Naive B cell (primary cell): Measurements from ENCODE around the gene NID1. TPM values are rescaled to one million over a fixed set of nuclear protein-coding genes. Genes with fewer than 3 reads are reported as not detected.
"Not testable (repeated sequence)": the region's sequence is repeated elsewhere in the genome, so short reads cannot be mapped to it uniquely, and the experiment has no call there.

ENCODE experiments used
- ATAC-seq, 2 donors: fragments of 150-1000 bp; cut with Tn5 transposase; 2 replicates each; pipeline ENCODE4 v1.10.0; 2021; ENCODE audit warnings: low read depth in 2 of 2, mild to moderate bottlenecking in 2 of 2, moderate library complexity in 2 of 2
- DNase-seq: peaks from one replicate; pipeline ENCODE4 v3.0.0; 2022
- H3K27ac Mint-ChIP-seq, 6 donors: one replicate each; pipeline ENCODE4 v1.8.0; 2020 to 2022; ENCODE audit warnings: mild to moderate bottlenecking in 6 of 6, mixed read lengths in 6 of 6, moderate library complexity in 5 of 6, inconsistent platforms in 2 of 6
- H3K27me3 Mint-ChIP-seq, 3 donors: one replicate each; pipeline ENCODE4 v1.8.0; 2021 to 2022; ENCODE audit warnings: mixed read lengths in 3 of 3, mild to moderate bottlenecking in 1 of 3
- H3K36me3 Mint-ChIP-seq, 2 donors: one replicate each; pipeline ENCODE4 v1.8.0; 2020 to 2022; ENCODE audit warnings: mixed read lengths in 2 of 2, inconsistent platforms in 1 of 2, mild to moderate bottlenecking in 1 of 2
- H3K4me1 Mint-ChIP-seq, 3 donors: one replicate each; pipeline ENCODE4 v1.8.0; 2020 to 2022; ENCODE audit warnings: mixed read lengths in 3 of 3, inconsistent platforms in 1 of 3, mild to moderate bottlenecking in 1 of 3, moderate library complexity in 1 of 3
- H3K4me3 Mint-ChIP-seq, 8 donors: one replicate each; pipeline ENCODE4 v1.8.0; 2020 to 2022; ENCODE audit warnings: mild to moderate bottlenecking in 8 of 8, mixed read lengths in 8 of 8, moderate library complexity in 8 of 8, inconsistent platforms in 2 of 8
- H3K9me3 Mint-ChIP-seq, 7 donors: one replicate each; pipeline ENCODE4 v1.8.0; 2020 to 2022; ENCODE audit warnings: mixed read lengths in 7 of 7, mild to moderate bottlenecking in 5 of 7, inconsistent platforms in 2 of 7, moderate library complexity in 1 of 7
- polyA plus RNA-seq, 6 donors: library from polyadenylated mRNA; unstranded; fragments of 300-500 nt; fragmentation: Illumina TruSeq; gene quantifications; one replicate each; pipeline ENCODE4 v1.2.3, GENCODE V29; 2021; ENCODE audit warnings: low read depth in 6 of 6

The NID1 gene
- polyA plus RNA-seq, 6 donors from 2014 or later: not detected

DNA sequence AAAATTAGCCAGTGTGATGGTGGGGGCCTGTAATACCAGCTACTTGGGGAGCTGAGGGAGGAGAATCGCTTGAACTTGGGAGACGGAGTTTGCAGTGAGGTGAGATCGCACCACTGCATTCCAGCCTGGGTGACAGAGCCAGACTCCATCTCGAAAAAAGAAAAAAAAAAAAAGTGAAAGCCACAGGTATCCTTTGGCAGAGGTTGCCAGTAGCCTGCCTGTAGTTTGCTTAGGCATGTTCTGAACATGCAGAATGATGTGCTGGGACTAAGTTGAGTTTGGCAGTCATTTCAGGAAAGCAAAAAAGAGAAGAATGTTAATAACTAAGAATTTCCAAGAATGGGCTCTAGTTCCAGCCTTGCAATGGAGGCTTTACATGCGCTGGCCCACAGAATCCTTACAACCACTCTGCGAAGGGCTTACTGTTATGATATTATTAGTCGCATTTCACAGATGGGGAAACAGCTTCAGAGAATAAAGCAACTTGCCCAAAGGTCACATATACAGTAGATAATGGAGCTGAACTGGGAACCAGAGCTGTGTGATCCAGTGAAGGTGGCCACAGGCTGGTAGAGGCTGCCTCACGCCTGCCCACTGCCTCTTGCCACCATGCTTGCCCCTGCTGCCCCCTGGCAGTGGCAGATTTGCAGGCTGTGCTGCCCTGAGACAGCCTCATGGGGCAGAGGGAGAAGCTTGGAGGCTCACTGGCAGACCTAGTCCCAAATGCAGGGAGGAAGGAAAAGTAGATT, 131.7 kb downstream of the NID1 start:
- peaks cover 0 to 3% (median 0%) of the 10 kb centered on the region in 7 donors for H3K9me3 Mint-ChIP-seq
- H3K27me3 Mint-ChIP-seq: no peaks in the 10 kb centered on the region
- peaks cover 64 to 91% (median 83%) of the 10 kb centered on the region in 3 donors for H3K4me1 Mint-ChIP-seq
- H3K27ac Mint-ChIP-seq: peak overlapping the region; percentile 69 to 93 (median 84)
- no peak for DNase-seq
- no peaks in the 10 kb centered on the region for H3K36me3 Mint-ChIP-seq
- H3K4me3 Mint-ChIP-seq: peak overlapping the region; percentile 60 to 91 (median 74)
- ATAC-seq: no peak

- ATAC-seq (peak; percentile 90 to 91), DNase-seq (peak; percentile 63)
- Mint-ChIP-seq H3K27ac (peak overlapping the region; percentile 69 to 96 (median 84)), H3K27me3 (no peaks in the 10 kb centered on the region), H3K4me3 (peak overlapping the region; percentile 69 to 91 (median 74)), H3K36me3 (no peaks in the 10 kb centered on the region), H3K9me3 (peaks cover 0 to 2% (median 0%) of the 10 kb centered on the region in 7 donors), H3K4me1 (peaks cover 61 to 87% (median 85%) of the 10 kb centered on the region in 3 donors)
Measured at GRCh38 chr1:235932090-235932510, 132.8 kb downstream of the NID1 start.

DNA sequence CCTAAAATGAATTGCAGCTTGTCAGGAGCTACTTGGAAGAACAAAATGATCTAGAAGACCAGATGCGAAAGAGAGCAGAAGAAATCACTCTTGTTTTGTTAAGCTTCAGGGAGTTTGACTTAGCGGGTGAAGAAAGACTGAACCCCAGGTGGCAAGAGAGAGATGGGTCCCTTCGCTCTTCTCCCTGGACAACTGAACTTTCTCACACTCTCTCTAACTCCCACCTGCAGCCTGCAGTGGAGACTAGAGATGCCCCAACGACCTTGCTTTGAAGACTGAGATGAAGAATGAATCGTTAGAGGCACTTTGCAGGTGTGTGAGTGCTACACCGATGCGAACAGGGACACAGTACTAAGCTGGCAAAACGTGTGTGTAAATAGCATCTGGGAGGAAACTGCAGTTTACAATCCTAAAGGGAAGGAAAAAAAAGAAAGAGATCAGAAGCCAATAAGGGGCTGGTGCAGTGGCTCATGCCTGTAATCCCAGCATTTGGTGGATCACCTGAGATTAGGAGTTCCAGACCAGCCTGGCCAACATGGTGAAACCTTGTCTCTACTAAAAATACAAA, 133.6 kb downstream of the NID1 start:
- ATAC-seq: peak in 1 of 2 donors; percentile 7
- Mint-ChIP-seq H3K36me3 (no peaks in the 10 kb centered on the region), H3K4me3 (peak overlapping the region; percentile 48 to 91 (median 76)), H3K9me3 (peaks cover 0 to 2% (median 0%) of the 10 kb centered on the region in 7 donors), H3K27me3 (no peaks in the 10 kb centered on the region), H3K27ac (peak overlapping the region; percentile 74 to 96 (median 86)), H3K4me1 (peaks cover 57 to 78% (median 76%) of the 10 kb centered on the region in 3 donors)
- no peak for DNase-seq

GRCh38 chr1:235930543-235930942, 134.3 kb downstream of the NID1 start:
- ATAC-seq: no peak
- Mint-ChIP-seq H3K9me3 (no peaks in the 10 kb centered on the region), H3K27ac (peak overlapping the region in 3 of 6 donors; percentile 23 to 86 (median 82)), H3K4me1 (peaks cover 50 to 71% (median 69%) of the 10 kb centered on the region in 3 donors), H3K4me3 (peak overlapping the region in 7 of 8 donors; percentile 14 to 91 (median 75)), H3K27me3 (no peaks in the 10 kb centered on the region), H3K36me3 (no peaks in the 10 kb centered on the region)
- no peak for DNase-seq

DNA sequence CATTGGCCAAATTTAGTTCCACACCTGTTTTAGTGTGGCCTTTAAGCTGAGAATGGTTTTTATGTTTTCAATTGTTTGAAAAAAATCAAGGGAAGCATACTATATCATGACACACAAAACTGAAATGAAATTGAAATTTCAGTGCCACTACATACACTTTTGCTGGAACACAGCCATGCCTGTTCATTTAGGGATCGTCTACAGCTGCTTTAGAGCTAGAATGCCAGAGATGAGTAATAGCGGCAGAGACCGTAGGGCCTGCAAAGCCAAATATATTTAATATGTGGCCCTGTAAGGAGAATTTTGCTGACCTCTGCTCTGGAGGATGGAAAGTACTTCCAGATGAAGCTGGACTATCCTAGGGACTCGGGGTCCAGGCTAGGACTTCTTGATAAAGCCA, 135.7 kb downstream of the NID1 start:
- DNase-seq: no peak
- no peak overlapping the region for H3K27ac Mint-ChIP-seq
- peaks cover 40 to 68% (median 61%) of the 10 kb centered on the region in 3 donors for H3K4me1 Mint-ChIP-seq
- no peaks in the 10 kb centered on the region for H3K9me3 Mint-ChIP-seq
- no peaks in the 10 kb centered on the region for H3K36me3 Mint-ChIP-seq
- H3K27me3 Mint-ChIP-seq: no peaks in the 10 kb centered on the region
- no peak for ATAC-seq
- peak overlapping the region in 3 of 8 donors; percentile 13 to 78 (median 61) for H3K4me3 Mint-ChIP-seq

GRCh38 chr1:235928197-235928596, 136.7 kb downstream of the NID1 start:
- Mint-ChIP-seq H3K4me1 (peaks cover 37 to 68% (median 61%) of the 10 kb centered on the region in 3 donors), H3K36me3 (no peaks in the 10 kb centered on the region), H3K27me3 (no peaks in the 10 kb centered on the region), H3K9me3 (no peaks in the 10 kb centered on the region), H3K27ac (peak overlapping the region in 1 of 6 donors; percentile 37), H3K4me3 (no peak overlapping the region)
- DNase-seq (no peak), ATAC-seq (no peak)

DNA sequence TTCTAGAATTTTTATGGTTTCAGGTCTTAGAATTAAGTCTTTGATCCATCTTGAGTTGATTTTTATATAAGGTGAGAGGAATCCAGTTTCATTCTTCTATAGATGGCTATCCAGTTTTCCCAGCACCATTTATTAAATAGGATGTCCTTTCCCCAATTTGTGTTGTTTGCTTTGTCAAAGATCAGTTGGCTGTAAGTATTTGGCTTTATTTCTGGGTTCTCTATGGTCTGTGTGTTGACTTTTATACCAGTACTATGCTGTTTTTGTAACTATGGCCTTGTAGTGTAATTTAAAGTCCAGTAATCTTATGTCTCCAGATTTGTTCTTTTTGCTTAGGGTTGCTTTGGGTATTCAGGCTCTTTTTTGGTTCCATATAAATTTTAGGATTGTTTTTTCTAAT, 137.3 kb downstream of the NID1 start:
- H3K4me1 Mint-ChIP-seq: peaks cover 37 to 68% (median 61%) of the 10 kb centered on the region in 3 donors
- H3K27me3 Mint-ChIP-seq, DNase-seq, H3K27ac Mint-ChIP-seq, H3K4me3 Mint-ChIP-seq, H3K9me3 Mint-ChIP-seq, ATAC-seq, H3K36me3 Mint-ChIP-seq: not testable (repeated sequence)

Other genes starting within 250 kb of the NID1 start
- gene LYST, start 198.2 kb downstream of the NID1 start, polyA plus RNA-seq: 10 to 100 TPM; 50.1 to 71.6 (median 65.3) TPM
- gene GPR137B, start 77.4 kb upstream of the NID1 start, polyA plus RNA-seq: 1 to 10 TPM; 1.1 to 4.0 (median 2.6) TPM
- 1 to 10 TPM; 2.6 to 6.3 (median 5.3) TPM for gene ERO1B, start 216.9 kb upstream of the NID1 start, polyA plus RNA-seq